ENCODE data around the gene CEP164.

The CEP164 gene

GRCh38 chr11:117457835-117458234 lies 130.2 kb downstream of the CEP164 start:
- H3K4me3 ChIP-seq (ENCODE audit: low read depth, low read length), result no peak overlapping the region

- H3K4me3 ChIP-seq (ENCODE audit: low read depth, low read length), result no peak overlapping the region
These were observed 130.8 kb downstream of the CEP164 start for GRCh38 chr11:117458275-117459122.

DNA sequence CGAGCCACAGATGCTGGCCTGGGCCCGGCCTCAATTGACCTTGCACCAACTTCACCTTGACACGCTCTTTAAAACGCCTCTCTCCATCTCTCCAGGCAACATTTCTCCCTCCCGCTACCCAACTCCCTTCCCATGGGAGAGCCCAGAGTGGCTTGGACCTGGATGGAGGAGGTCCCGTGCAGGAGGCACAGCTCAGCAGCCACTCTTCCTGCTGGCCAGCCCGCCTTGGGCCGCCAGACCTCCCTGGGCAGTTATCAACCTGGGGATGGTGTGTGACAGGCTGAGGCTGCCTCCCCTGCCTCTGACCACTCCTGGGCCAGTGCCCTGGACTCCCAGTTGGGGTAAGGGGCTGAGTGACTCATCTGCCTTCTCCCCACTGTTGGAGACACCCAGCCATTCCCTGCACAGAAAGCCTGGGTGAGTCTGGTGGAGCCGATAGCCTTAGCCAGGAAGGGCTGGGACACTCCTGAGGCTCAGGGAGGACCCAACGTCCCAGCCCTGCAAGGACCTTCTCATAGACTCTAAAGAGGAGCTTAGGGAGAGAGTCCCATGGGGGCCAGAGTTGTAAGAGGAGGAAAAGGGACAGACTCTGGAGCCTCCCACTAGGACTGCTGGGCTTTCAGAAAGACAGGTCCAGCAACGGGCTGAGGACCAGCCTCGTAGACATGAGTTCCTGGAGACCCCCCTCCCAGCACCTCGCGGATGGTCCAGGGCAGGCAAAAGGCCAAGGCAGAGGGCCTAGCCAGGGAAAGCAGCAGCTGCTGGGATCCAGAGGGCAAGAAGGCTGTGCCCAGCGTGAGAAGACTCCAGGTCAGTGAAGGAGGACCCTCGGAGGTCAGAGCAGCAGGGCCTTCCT lies 131.7 kb downstream of the CEP164 start:
- H3K4me3 ChIP-seq (ENCODE audit: low read depth, low read length), result no peak overlapping the region

DNA sequence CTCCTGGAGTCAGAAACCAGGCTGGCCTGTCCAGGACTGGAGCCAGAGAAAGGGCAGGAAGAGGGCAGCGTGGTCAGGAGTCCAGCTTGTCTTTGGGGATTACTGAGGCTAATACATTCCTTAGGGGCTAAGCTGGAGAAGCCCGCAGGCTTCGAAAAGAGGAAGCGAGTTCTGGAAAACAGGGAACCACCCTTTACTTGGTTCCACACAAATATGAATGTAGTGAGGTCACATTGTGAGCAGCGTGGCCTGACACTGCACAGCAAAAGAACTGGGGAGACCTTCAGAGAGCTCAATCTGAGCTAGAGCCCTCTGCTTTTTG lies 132.3 kb downstream of the CEP164 start:
- H3K4me3 ChIP-seq (ENCODE audit: low read depth, low read length), result no peak overlapping the region

DNA sequence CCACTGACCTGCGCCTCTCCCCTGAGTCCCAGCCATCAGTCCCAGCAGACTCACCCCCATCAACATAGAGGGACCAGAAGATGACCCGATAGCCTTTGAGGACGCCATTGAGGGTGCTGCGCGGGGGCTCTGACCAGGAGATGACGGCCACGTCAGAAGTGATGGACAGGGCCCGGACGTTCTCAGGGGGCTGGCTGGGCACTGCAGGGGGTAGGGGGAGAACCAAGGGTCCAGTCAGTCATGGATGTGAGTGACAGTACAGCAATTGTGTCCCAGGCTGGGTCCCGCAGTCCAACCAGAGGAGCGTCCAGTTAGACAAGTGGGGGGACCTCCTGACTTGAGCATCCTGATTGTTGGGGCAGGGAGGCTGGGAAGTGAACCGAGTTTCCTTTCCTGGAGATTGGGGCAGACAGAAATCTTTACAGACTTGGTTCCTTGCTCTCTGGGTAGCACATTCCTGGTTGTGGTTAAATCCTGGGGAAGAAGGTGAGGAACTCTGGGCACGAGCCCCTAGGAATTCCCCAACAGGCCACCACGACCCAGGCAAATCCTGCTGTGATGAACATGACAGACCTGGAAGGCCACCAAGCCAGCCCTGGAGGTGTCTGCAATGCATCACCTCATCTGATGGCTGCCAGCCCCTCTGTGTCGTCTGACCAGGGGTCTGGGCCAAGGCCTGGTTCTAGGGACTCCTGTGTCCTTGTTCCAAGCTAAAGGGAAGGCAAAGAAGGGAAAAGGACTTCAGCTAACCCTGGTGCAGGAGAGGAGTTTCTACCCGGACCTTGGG lies 133.9 kb downstream of the CEP164 start:
- H3K4me3 ChIP-seq (ENCODE audit: low read depth, low read length), result no peak overlapping the region

GRCh38 chr11:117462183-117462863 lies 134.7 kb downstream of the CEP164 start:
- no peak overlapping the region for H3K4me3 ChIP-seq (ENCODE audit: low read depth, low read length)

DNA sequence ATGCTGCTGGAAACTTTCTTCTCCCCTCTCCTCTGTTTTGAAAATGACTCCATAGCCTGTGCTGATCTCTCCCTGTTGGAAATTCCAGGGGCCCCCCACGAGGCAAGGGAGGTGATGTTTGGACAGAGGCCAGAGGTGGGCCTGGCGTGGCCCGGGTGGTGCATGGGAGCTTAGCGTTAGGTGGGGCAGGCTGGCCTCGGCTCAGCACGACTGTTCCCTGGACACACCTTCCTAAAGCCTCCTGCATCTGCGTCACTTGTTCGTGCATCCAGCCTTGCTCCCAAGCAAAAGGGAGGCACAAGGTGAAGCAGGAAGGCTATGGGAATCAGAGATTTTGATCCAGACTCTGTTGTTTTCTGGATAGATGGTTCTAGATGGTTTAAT lies 135.2 kb downstream of the CEP164 start:
- H3K4me3 ChIP-seq (ENCODE audit: low read depth, low read length), result no peak overlapping the region
